Esophagus muscularis mucosa (tissue), 4 donors: Measurements from ENCODE around the gene WDFY2. TPM values are rescaled to one million over a fixed set of nuclear protein-coding genes. Genes with fewer than 3 reads are reported as not detected.

Experiments used
- DNase-seq: peaks from one replicate; pipeline ENCODE4 v3.0.0-alpha.2; 2017; ENCODE audit errors: extremely low spot score
- H3K27ac ChIP-seq, 4 donors: fragments of 200-600 bp; sonication (generic); replicated peaks in 1 of 4; 1 replicate in 3 of 4; 2 replicates in 1 of 4; pipeline ENCODE4 v1.5.1; 2016 to 2019; ENCODE audit warnings: mild to moderate bottlenecking in 1 of 4
- H3K27me3 ChIP-seq, 4 donors: fragments of 200-600 bp; sonication (generic); one replicate each; pipeline versions ENCODE4 v1.5.1 to v1.6.0; 2016 to 2019
- H3K36me3 ChIP-seq, 4 donors: fragments of 200-600 bp; sonication (generic); one replicate each; pipeline ENCODE4 v1.5.1; 2016 to 2019
- H3K4me1 ChIP-seq, 4 donors: fragments of 200-600 bp; sonication (generic); one replicate each; pipeline ENCODE4 v1.5.1; 2016 to 2019
- H3K4me3 ChIP-seq, 4 donors: fragments of 200-600 bp; sonication (generic); 1 replicate in 2 of 4; 2 replicates in 2 of 4; pipeline ENCODE4 v1.5.1; 2016 to 2019; ENCODE audit warnings: mild to moderate bottlenecking in 4 of 4, moderate library complexity in 1 of 4
- H3K9me3 ChIP-seq, 4 donors: fragments of 200-600 bp; sonication (generic); 1 replicate in 3 of 4; 2 replicates in 1 of 4; pipeline ENCODE4 v1.5.1; 2016 to 2019
- CTCF ChIP-seq, 3 experiments: fragments of 200-600 bp in 2 of 3; fragments of 450-650 bp in 1 of 3; sonication (generic) in 2 of 3; IDR thresholded peaks; one replicate each; pipeline ENCODE4 v1.5.1; 2017 to 2019; ENCODE audit warnings: antibody characterized with exemption in 3 of 3, mild to moderate bottlenecking in 2 of 3, moderate library complexity in 1 of 3
- EP300 ChIP-seq: sonication (generic); formaldehyde crosslinking; IDR thresholded peaks from one replicate; pipeline ENCODE4 v1.6.1; 2017; ENCODE audit warnings: antibody characterized with exemption
- POLR2A ChIP-seq: fragments of 450-650 bp; IDR thresholded peaks from one replicate; pipeline ENCODE4 v1.6.1; 2017; ENCODE audit warnings: antibody characterized with exemption, moderate library complexity, mild to moderate bottlenecking, low read depth
- POLR2AphosphoS5 ChIP-seq, 2 donors: sonication (generic); formaldehyde crosslinking; IDR thresholded peaks; one replicate each; pipeline ENCODE4 v1.6.1; 2017; ENCODE audit warnings: antibody characterized with exemption in 2 of 2
- WGBS: methylation state at CpG from one replicate; pipeline ENCODE4 v1.1.5; 2018; 5-methylcytosine and 5-hydroxymethylcytosine counted together
- intact Hi-C: fragments of 100-400 bp; cut with DNase I; formaldehyde crosslinking; loops from one replicate; pipeline ENCODE4 v1.15.1; 2023
- total RNA-seq, 4 donors: library from RNA; depleted of rRNA; stranded (reverse); fragments of >200 nt; gene quantifications; one replicate each; pipeline versions ENCODE4 v1.1.0 to v1.2.1, GENCODE V29; 2016

The WDFY2 gene
- total RNA-seq, 4 donors from 2014 or later, result 4.7 to 8.7 (median 5.7) TPM

GRCh38 chr13:51584731-51585672, 740 bp downstream of the WDFY2 start:
- Histone ChIP-seq H3K9me3 (no peaks in the 10 kb centered on the region), H3K4me1 (peaks cover 17 to 38% (median 30%) of the 10 kb centered on the region in 4 donors), H3K27ac (peak overlapping the region; percentile 89 to 93 (median 90)), H3K36me3 (no peaks in the 10 kb centered on the region), H3K27me3 (no peaks in the 10 kb centered on the region), H3K4me3 (peak overlapping the region; percentile 71 to 92 (median 86))
- 3% methylated on average over 13 of the region's 53 CpGs for WGBS
- no peak for DNase-seq
- TF ChIP-seq CTCF (IDR thresholded peaks at IDR 0.05) (no peak), EP300 (no peak), POLR2AphosphoS5 (IDR thresholded peaks at IDR 0.05) (no peak), POLR2A (no peak)
- intact Hi-C loops, result loop anchor here (5.0 to 10.0 kb wide), 2 partner anchors 140 to 212 kb away; no protein-coding TSS in a partner anchor

- no peaks in the 10 kb centered on the region for H3K36me3 ChIP-seq
- intact Hi-C loops, result loop anchor here (5.0 to 10.0 kb wide), 2 partner anchors 139 to 212 kb away; no protein-coding TSS in a partner anchor
- no peaks in the 10 kb centered on the region for H3K9me3 ChIP-seq
- TF ChIP-seq EP300 (no peak), CTCF (IDR thresholded peaks at IDR 0.05) (no peak), POLR2A (no peak), POLR2AphosphoS5 (IDR thresholded peaks at IDR 0.05) (no peak)
- no peak for DNase-seq
- WGBS, result 62% methylated on average over 4 of the region's 4 CpGs
- peaks cover 24 to 44% (median 37%) of the 10 kb centered on the region in 4 donors for H3K4me1 ChIP-seq
- H3K27me3 ChIP-seq, result no peaks in the 10 kb centered on the region
- peak overlapping the region in 3 of 4 donors; percentile 89 to 91 (median 90) for H3K27ac ChIP-seq
- H3K4me3 ChIP-seq, result peak overlapping the region; percentile 71 to 92 (median 86)
These were observed 1.4 kb downstream of the WDFY2 start for GRCh38 chr13:51585696-51586095.

GRCh38 chr13:51587372-51587771, 3.1 kb downstream of the WDFY2 start:
- 90% methylated on average over 3 of the region's 3 CpGs for WGBS
- intact Hi-C loops, result loop anchor here (5.0 to 10.0 kb wide), 2 partner anchors 137 to 210 kb away; no protein-coding TSS in a partner anchor
- Histone ChIP-seq H3K4me3 (no peak overlapping the region), H3K36me3 (no peaks in the 10 kb centered on the region), H3K27me3 (no peaks in the 10 kb centered on the region), H3K4me1 (peaks cover 31 to 57% (median 50%) of the 10 kb centered on the region in 4 donors), H3K9me3 (no peaks in the 10 kb centered on the region), H3K27ac (no peak overlapping the region)
- DNase-seq, result no peak
- no peak for TF ChIP-seq EP300

- intact Hi-C loops, result loop anchor here (5.0 to 10.0 kb wide), 2 partner anchors 136 to 209 kb away; no protein-coding TSS in a partner anchor
- Histone ChIP-seq H3K27ac (no peak overlapping the region), H3K9me3 (no peaks in the 10 kb centered on the region), H3K4me1 (peaks cover 27 to 53% (median 46%) of the 10 kb centered on the region in 4 donors), H3K27me3 (no peaks in the 10 kb centered on the region), H3K4me3 (no peak overlapping the region), H3K36me3 (no peaks in the 10 kb centered on the region)
- WGBS, result 74% methylated on average over 2 of the region's 2 CpGs
- DNase-seq, result no peak
- TF ChIP-seq CTCF (IDR thresholded peaks at IDR 0.05), result no peak
- no peak for TF ChIP-seq EP300
- TF ChIP-seq POLR2A, result no peak
- TF ChIP-seq POLR2AphosphoS5 (IDR thresholded peaks at IDR 0.05), result no peak
These were observed 4.2 kb downstream of the WDFY2 start for GRCh38 chr13:51588406-51588949.

- intact Hi-C loops, result loop anchor here (5.0 to 10.0 kb wide), 2 partner anchors 135 to 208 kb away; no protein-coding TSS in a partner anchor
- Histone ChIP-seq H3K36me3 (no peaks in the 10 kb centered on the region), H3K27me3 (no peaks in the 10 kb centered on the region), H3K4me3 (no peak overlapping the region), H3K27ac (peak overlapping the region in 1 of 4 donors; percentile 51), H3K4me1 (peaks cover 27 to 52% (median 45%) of the 10 kb centered on the region in 4 donors), H3K9me3 (no peaks in the 10 kb centered on the region)
- WGBS, result 84% methylated on average over 2 of the region's 2 CpGs
- no peak for DNase-seq
- TF ChIP-seq CTCF (IDR thresholded peaks at IDR 0.05) (no peak), POLR2AphosphoS5 (IDR thresholded peaks at IDR 0.05) (no peak), POLR2A (no peak), EP300 (no peak)
These were observed 5.5 kb downstream of the WDFY2 start for GRCh38 chr13:51589793-51590192.
